GM12875 (cell line): ENCODE measurements around the gene TRMT5.
A peak's percentile ranks its signal among the peaks of the same experiment; 100 is the strongest.

Source experiments
- H3K4me3 ChIP-seq: one replicate; pipeline ENCODE4 v1.5.1; 2011; ENCODE audit warnings: low read depth, low read length, control low read depth
- TF ChIP-seq, protein P1 (sequence below): IDR thresholded peaks from 2 replicates; pipeline ENCODE4 v1.5.1; 2011; ENCODE audit warnings: low read depth, mild to moderate bottlenecking, control low read depth, inconsistent platforms, low read length, moderate library complexity, borderline replicate concordance; ENCODE audit not compliant: insufficient read depth

The TRMT5 gene

DNA sequence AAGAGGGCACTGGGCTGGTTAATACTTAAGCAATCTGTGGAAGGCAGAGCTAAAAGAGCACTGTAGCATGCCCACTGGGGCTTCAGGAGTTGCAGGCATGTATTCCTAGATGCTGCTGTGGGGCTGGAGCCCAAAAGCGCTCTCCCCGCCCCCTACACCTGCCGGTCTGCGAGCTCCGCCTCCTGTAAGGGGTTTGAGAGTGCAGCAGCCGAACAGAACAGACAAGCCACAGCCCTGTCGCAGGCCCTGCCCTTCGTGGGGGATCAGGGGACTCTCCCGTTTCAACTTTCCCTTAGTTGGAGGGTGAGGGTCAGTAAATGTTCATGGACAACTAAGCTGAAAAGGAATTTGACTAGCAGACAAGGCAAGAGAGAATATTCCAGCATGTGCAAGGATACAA, 17.7 kb upstream of the TRMT5 start:
- TF ChIP-seq, protein P1, sequence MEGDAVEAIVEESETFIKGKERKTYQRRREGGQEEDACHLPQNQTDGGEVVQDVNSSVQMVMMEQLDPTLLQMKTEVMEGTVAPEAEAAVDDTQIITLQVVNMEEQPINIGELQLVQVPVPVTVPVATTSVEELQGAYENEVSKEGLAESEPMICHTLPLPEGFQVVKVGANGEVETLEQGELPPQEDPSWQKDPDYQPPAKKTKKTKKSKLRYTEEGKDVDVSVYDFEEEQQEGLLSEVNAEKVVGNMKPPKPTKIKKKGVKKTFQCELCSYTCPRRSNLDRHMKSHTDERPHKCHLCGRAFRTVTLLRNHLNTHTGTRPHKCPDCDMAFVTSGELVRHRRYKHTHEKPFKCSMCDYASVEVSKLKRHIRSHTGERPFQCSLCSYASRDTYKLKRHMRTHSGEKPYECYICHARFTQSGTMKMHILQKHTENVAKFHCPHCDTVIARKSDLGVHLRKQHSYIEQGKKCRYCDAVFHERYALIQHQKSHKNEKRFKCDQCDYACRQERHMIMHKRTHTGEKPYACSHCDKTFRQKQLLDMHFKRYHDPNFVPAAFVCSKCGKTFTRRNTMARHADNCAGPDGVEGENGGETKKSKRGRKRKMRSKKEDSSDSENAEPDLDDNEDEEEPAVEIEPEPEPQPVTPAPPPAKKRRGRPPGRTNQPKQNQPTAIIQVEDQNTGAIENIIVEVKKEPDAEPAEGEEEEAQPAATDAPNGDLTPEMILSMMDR = no peak
- no peak overlapping the region for H3K4me3 ChIP-seq

DNA sequence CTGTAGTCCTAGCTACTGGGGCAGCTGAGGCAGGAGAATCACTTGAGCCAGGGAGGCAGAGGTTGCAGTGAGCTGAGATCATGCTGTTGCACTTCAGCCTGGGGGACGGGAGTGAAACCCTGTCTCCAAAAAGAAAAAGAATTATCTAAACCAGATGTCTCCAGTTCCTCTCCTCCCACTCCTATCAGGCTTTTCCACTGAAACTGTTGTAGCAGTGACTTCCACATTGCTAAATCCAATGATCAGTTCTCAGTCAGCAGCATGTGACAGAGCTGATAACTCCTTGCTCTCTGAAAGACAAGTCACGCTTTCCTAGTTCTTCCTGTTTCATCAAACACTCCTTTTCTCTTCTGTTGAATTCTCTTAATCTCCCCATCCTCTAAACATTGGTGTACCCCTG, 8.7 kb upstream of the TRMT5 start:
- no peak overlapping the region for H3K4me3 ChIP-seq
- TF ChIP-seq, protein P1 = no peak

DNA sequence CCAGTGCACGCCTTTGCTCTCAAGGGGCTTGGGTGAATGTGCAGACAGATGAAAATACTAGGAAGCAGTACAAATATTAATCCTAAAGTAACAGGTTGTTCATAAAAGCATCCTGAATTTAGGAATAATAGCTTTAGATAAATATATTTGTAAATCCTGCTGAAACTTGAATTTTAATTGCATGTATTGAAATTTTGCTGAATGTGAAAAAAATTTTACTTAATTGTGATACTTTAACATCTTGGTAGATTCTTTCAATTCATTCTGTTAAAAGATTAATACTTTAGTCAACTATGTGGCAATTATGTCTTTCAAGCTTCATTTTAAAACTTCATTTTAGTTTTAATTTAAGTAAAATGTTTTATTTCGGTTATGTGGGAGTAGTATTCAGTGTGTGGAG, 5.6 kb upstream of the TRMT5 start:
- TF ChIP-seq, protein P1 = no peak
- no peak overlapping the region for H3K4me3 ChIP-seq

DNA sequence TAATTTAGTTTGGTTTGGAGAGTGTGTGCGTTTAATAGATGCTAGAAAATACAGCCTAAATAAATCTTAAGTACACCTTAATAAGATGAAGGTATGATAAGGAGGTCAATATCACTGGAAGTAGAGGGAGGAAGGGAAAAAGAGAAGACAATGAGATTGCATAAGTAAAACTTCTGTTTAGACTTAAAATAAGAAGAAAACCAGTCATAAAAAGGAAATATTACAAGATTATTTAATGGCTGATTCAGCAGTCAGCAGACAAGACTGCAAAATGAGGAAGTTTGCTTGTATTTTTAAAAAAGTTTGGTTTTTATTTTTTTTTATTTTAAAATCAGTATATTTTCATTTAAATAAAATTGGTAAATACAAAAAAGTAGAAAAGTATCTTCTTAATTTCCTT, 3.3 kb upstream of the TRMT5 start:
- no peak overlapping the region for H3K4me3 ChIP-seq
- TF ChIP-seq, protein P1 = no peak

DNA sequence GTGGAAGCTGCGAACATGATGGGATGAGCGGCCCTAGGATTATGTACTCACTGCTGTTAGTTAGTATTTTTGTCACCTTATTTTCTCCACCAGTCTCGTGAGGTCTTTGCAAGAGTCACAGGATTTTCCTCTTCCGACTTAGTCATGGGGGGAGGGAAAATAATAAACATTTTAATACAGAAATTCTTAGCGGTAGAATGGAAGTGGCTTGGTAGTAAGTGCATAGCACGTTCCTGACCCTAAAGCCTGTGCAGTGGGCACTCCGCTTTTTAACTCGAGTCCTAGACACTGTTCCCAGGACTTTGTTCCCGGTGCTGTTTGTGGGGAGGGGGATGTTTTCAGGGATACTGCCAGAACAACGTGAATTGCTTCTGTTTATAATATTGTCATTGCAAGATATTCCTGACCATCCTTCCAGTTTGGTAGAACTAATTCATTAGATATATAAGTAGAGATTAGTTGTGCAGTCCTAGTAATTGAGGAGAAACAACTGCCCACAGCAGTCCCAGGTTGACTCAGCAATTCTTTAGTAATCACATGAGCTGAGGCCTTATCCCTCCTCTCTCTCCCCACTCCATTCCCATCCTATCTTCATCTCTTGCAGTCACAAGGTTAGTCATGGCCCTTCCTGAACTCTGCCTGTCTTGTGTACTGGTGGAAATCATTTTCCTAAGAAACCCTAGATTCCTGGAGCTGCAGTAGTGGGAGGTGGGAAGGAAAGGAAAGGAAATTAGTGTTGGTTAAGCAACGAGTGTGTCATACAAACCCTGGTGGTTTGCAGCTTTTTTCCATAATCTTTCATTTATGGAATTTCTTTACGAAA, 965 bp upstream of the TRMT5 start:
- TF ChIP-seq, protein P1 = no peak
- peak overlapping the region; percentile 99 for H3K4me3 ChIP-seq

DNA sequence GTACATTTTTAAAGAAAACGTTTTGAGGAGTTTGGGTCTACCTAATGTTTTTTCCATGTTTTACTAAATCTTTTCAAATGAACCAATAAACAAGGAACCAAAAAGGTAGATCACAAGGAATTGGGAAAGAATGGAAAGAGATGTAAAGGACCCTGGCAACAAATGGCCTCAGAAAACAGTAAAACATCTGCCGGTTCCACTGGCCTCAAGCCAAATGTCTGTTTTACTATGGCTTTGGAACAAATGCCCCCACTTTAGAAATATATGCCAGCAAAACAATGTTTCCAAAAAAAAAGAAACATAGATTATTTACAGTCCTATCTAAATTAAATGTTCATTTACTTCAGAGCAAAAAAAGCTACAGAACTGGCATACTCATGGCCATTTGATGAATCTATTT, 3.0 kb downstream of the TRMT5 start:
- TF ChIP-seq, protein P1 = no peak
- H3K4me3 ChIP-seq = no peak overlapping the region

DNA sequence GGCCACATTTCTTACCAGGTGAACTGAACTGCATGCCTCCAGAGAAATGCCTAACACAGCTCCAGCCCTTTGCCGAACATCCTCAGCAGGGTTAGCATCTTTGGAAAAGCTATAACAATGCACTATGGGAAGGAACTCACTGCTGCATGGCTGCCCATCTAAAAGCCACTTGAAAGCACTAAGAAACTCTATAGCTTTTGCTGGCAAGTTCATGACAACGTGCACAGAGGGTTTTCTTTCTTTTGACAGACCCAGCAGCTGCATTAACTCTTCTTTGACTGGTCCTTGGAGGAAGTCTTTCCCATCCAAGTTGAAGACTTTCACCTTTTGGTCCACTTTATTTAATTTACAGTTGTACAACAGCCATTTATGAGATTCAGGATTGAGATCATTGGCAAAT, 5.3 kb downstream of the TRMT5 start:
- H3K4me3 ChIP-seq = no peak overlapping the region
- TF ChIP-seq, protein P1 = no peak
